Measurements from ENCODE around the gene DENND2C. TPM values are rescaled to one million over a fixed set of nuclear protein-coding genes. Genes with fewer than 3 reads are reported as not detected.
A peak's percentile ranks its signal among the peaks of the same experiment; 100 is the strongest.

Gene DENND2C
- total RNA-seq, 1 donor: 4.8 TPM

DNA sequence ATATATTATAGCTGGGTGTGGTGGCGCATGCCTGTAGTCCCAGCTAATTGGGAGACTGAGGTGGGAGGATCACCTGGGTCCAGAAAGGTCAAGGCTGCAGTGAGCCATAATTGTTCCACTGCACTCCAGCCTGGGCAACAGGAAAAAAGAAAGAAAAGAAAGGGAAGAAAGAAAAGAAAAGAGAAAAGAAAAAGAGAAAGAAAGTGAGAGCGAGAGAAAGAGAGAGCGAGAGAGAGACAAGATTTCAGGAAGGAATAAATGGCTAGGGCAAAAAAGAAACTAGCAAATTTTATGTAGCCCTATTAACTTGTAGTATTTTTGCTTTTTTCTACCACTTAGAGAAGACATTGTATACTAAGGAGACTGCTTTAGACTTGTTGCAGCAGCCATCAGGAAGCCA, 40.5 kb upstream of the DENND2C start:
- no peak for DNase-seq (ENCODE audit: low read depth)
- TF ChIP-seq CTCF (IDR thresholded peaks at IDR 0.05; ENCODE audit: insufficient read depth, low read length): no peak
- no peak overlapping the region for H3K4me3 ChIP-seq (ENCODE audit: low read depth, low read length)

- no peak overlapping the region for H3K4me3 ChIP-seq (ENCODE audit: low read depth, low read length)
- no peak for DNase-seq (ENCODE audit: low read depth)
- TF ChIP-seq CTCF (IDR thresholded peaks at IDR 0.05; ENCODE audit: insufficient read depth, low read length): no peak
Measured at GRCh38 chr1:114707604-114708003, 37.8 kb upstream of the DENND2C start.

GRCh38 chr1:114703242-114703641, 33.4 kb upstream of the DENND2C start:
- no peak for TF ChIP-seq CTCF (IDR thresholded peaks at IDR 0.05; ENCODE audit: insufficient read depth, low read length)
- H3K4me3 ChIP-seq (ENCODE audit: low read depth, low read length): no peak overlapping the region
- no peak for DNase-seq (ENCODE audit: low read depth)

- no peak for DNase-seq (ENCODE audit: low read depth)
- no peak for TF ChIP-seq CTCF (IDR thresholded peaks at IDR 0.05; ENCODE audit: insufficient read depth, low read length)
- H3K4me3 ChIP-seq (ENCODE audit: low read depth, low read length): no peak overlapping the region
Measured at GRCh38 chr1:114702737-114703136, 32.9 kb upstream of the DENND2C start.

- TF ChIP-seq CTCF (IDR thresholded peaks at IDR 0.05; ENCODE audit: insufficient read depth, low read length): no peak
- no peak for DNase-seq (ENCODE audit: low read depth)
- H3K4me3 ChIP-seq (ENCODE audit: low read depth, low read length): no peak overlapping the region
Measured at GRCh38 chr1:114701931-114702330, 32.1 kb upstream of the DENND2C start.

- peak; percentile 10 for DNase-seq (ENCODE audit: low read depth)
- no peak for TF ChIP-seq CTCF (IDR thresholded peaks at IDR 0.05; ENCODE audit: insufficient read depth, low read length)
- no peak overlapping the region for H3K4me3 ChIP-seq (ENCODE audit: low read depth, low read length)
Measured at GRCh38 chr1:114700036-114700600, 30.3 kb upstream of the DENND2C start.

DNA sequence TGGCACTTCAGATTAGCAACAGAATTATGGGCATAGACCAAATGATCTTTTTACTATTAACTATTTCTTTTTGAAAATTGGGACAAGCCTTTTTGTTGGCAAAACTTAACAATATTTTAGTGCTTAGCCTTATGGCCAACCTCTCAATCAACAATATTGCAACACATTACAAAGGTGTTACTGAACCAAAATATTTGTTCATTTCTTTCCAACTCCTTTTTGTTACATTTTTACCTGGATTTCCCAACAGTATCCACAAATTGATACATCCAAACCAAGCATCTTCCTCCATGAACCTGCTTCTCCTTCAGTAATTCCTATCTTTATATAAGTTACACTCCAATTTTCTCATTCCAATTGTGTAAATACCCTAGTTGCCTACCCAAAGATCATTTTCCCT, 27.0 kb upstream of the DENND2C start:
- no peak for DNase-seq (ENCODE audit: low read depth)
- H3K4me3 ChIP-seq (ENCODE audit: low read depth, low read length): no peak overlapping the region
- TF ChIP-seq CTCF (IDR thresholded peaks at IDR 0.05; ENCODE audit: insufficient read depth, low read length): no peak
